Fibroblast of lung (primary cell): ENCODE data around the gene CMA1. TPM values are rescaled to one million over a fixed set of nuclear protein-coding genes. Genes with fewer than 3 reads are reported as not detected.

Experiments used
- DNase-seq, 2 donors: peaks; one replicate each; pipeline versions ENCODE4 v3.0.0 to v3.0.0-alpha.2; 2010; ENCODE audit warnings: low read depth in 2 of 2
- H2AFZ ChIP-seq: 2 replicates; pipeline ENCODE4 v1.5.1; 2012; ENCODE audit warnings: low read length, control low read depth, inconsistent platforms
- H3K27ac ChIP-seq: 2 replicates; pipeline ENCODE4 v1.5.1; 2011; ENCODE audit warnings: low read length, control low read depth; ENCODE audit not compliant: insufficient read depth
- H3K27me3 ChIP-seq: 2 replicates; pipeline ENCODE4 v1.5.1; 2011; ENCODE audit warnings: mild to moderate bottlenecking, low read length; ENCODE audit not compliant: control insufficient read depth, insufficient read depth
- H3K36me3 ChIP-seq: 2 replicates; pipeline ENCODE4 v1.5.1; 2011; ENCODE audit warnings: low read length; ENCODE audit not compliant: control insufficient read depth, insufficient read depth
- H3K4me1 ChIP-seq: 2 replicates; pipeline ENCODE4 v1.5.1; 2011; ENCODE audit warnings: low read length; ENCODE audit not compliant: control insufficient read depth, insufficient read depth; ENCODE audit errors: extremely low read depth
- H3K4me2 ChIP-seq: 2 replicates; pipeline ENCODE4 v1.5.1; 2011; ENCODE audit warnings: low read length, control low read depth; ENCODE audit not compliant: insufficient read depth; ENCODE audit errors: extremely low read depth
- H3K4me3 ChIP-seq, 4 experiments: fragments of 200-600 bp in 1 of 4; sonication (generic) in 1 of 4; replicated peaks in 1 of 4; 2 replicates each; pipeline ENCODE4 v1.5.1; 2011 to 2016; ENCODE audit warnings: low read length in 4 of 4, low read depth in 3 of 4, mild to moderate bottlenecking in 3 of 4, control low read depth in 2 of 4, inconsistent platforms in 1 of 4, mixed read lengths in 1 of 4; ENCODE audit not compliant: insufficient read depth in 1 of 4; ENCODE audit errors: control extremely low read depth in 1 of 4
- H3K79me2 ChIP-seq: 2 replicates; pipeline ENCODE4 v1.5.1; 2012; ENCODE audit warnings: mild to moderate bottlenecking, low read length, inconsistent platforms; ENCODE audit not compliant: control insufficient read depth, insufficient read depth
- H3K9ac ChIP-seq: 2 replicates; pipeline ENCODE4 v1.5.1; 2011; ENCODE audit warnings: mild to moderate bottlenecking, low read length, control low read depth; ENCODE audit not compliant: insufficient read depth
- H3K9me3 ChIP-seq: 2 replicates; pipeline ENCODE4 v1.5.1; 2012; ENCODE audit warnings: low read depth, low read length; ENCODE audit not compliant: control insufficient read depth, insufficient read depth
- H4K20me1 ChIP-seq: 2 replicates; pipeline ENCODE4 v1.5.1; 2011; ENCODE audit warnings: low read length; ENCODE audit not compliant: control insufficient read depth, insufficient read depth; ENCODE audit errors: extremely low read depth
- EZH2 ChIP-seq: IDR thresholded peaks from 2 replicates; pipeline ENCODE4 v1.5.1; 2012; ENCODE audit warnings: low read length, control low read depth, mild to moderate bottlenecking; ENCODE audit errors: missing control alignments
- polyA plus RNA-seq, 2 donors: library from polyadenylated mRNA; depleted of rRNA in 1 of 2; stranded (reverse) in 1 of 2; unstranded in 1 of 2; fragments of >200 nt; gene quantifications; 2 replicates each; pipeline ENCODE4 v1.2.1, GENCODE V29; 2011 to 2012; ENCODE audit warnings: missing spikeins in 1 of 2
- total RNA-seq: library from RNA; depleted of rRNA; stranded (reverse); fragments of >200 nt; gene quantifications from 2 replicates; pipeline ENCODE4 v1.2.1, GENCODE V29; 2014
- TF ChIP-seq, protein P1 (sequence below), 2 donors: IDR thresholded peaks in 1 of 2; conservative IDR thresholded peaks in 1 of 2; 1 replicate in 1 of 2; 2 replicates in 1 of 2; pipeline ENCODE4 v1.5.1; 2011 to 2012; ENCODE audit warnings: low read length in 2 of 2, control low read depth in 1 of 2, inconsistent platforms in 1 of 2, low read depth in 1 of 2, mild to moderate bottlenecking in 1 of 2

Gene CMA1
- total and polyA plus RNA-seq, 2 donors (not counting 1 experiment from before 2014, with no cell fraction given), result not detected

GRCh38 chr14:24463017-24463883, 44.8 kb downstream of the CMA1 start:
- Histone ChIP-seq H3K4me1 (no peaks in the 10 kb centered on the region), H3K9me3 (no peaks in the 10 kb centered on the region), H3K36me3 (no peaks in the 10 kb centered on the region), H3K27ac (no peak overlapping the region), H2AFZ (no peak overlapping the region), H3K27me3 (no peaks in the 10 kb centered on the region), H4K20me1 (no peaks in the 10 kb centered on the region), H3K4me2 (no peak overlapping the region), H3K4me3 (no peak overlapping the region), H3K9ac (no peak overlapping the region), H3K79me2 (no peaks in the 10 kb centered on the region)
- no peak for DNase-seq
- TF ChIP-seq EZH2, result no peak
- TF ChIP-seq, protein P1, sequence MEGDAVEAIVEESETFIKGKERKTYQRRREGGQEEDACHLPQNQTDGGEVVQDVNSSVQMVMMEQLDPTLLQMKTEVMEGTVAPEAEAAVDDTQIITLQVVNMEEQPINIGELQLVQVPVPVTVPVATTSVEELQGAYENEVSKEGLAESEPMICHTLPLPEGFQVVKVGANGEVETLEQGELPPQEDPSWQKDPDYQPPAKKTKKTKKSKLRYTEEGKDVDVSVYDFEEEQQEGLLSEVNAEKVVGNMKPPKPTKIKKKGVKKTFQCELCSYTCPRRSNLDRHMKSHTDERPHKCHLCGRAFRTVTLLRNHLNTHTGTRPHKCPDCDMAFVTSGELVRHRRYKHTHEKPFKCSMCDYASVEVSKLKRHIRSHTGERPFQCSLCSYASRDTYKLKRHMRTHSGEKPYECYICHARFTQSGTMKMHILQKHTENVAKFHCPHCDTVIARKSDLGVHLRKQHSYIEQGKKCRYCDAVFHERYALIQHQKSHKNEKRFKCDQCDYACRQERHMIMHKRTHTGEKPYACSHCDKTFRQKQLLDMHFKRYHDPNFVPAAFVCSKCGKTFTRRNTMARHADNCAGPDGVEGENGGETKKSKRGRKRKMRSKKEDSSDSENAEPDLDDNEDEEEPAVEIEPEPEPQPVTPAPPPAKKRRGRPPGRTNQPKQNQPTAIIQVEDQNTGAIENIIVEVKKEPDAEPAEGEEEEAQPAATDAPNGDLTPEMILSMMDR (conservative IDR thresholded peaks at IDR 0.05 in 1 of 2, IDR thresholded peaks at IDR 0.05 in 1 of 2; ENCODE audit: low read depth in 1 of 2, low read length in 2 of 2), result no peak

GRCh38 chr14:24461336-24461735, 46.7 kb downstream of the CMA1 start:
- H2AFZ ChIP-seq, result no peak overlapping the region
- H3K79me2 ChIP-seq, result no peaks in the 10 kb centered on the region
- H3K27me3 ChIP-seq, result no peaks in the 10 kb centered on the region
- H3K9ac ChIP-seq, result no peak overlapping the region
- H3K9me3 ChIP-seq, result no peaks in the 10 kb centered on the region
- DNase-seq, result no peak
- no peak overlapping the region for H3K4me3 ChIP-seq
- H4K20me1 ChIP-seq, result no peaks in the 10 kb centered on the region
- no peak overlapping the region for H3K27ac ChIP-seq
- no peaks in the 10 kb centered on the region for H3K4me1 ChIP-seq
- TF ChIP-seq, protein P1 (conservative IDR thresholded peaks at IDR 0.05 in 1 of 2, IDR thresholded peaks at IDR 0.05 in 1 of 2; ENCODE audit: low read depth in 1 of 2, low read length in 2 of 2), result no peak
- no peak for TF ChIP-seq EZH2
- no peak overlapping the region for H3K4me2 ChIP-seq
- no peaks in the 10 kb centered on the region for H3K36me3 ChIP-seq

- Histone ChIP-seq H3K79me2 (no peaks in the 10 kb centered on the region), H3K9me3 (no peaks in the 10 kb centered on the region), H3K27me3 (no peaks in the 10 kb centered on the region), H3K36me3 (no peaks in the 10 kb centered on the region), H3K4me3 (no peak overlapping the region), H3K9ac (no peak overlapping the region), H3K27ac (no peak overlapping the region), H3K4me1 (no peaks in the 10 kb centered on the region), H2AFZ (no peak overlapping the region), H3K4me2 (no peak overlapping the region), H4K20me1 (no peaks in the 10 kb centered on the region)
- no peak for TF ChIP-seq EZH2
- TF ChIP-seq, protein P1 (conservative IDR thresholded peaks at IDR 0.05 in 1 of 2, IDR thresholded peaks at IDR 0.05 in 1 of 2; ENCODE audit: low read depth in 1 of 2, low read length in 2 of 2), result no peak
- DNase-seq, result no peak
These were observed 48.7 kb downstream of the CMA1 start for GRCh38 chr14:24459331-24459730.
